ENCODE results near the gene ZNF654.

- no peak for TF ChIP-seq POLR2A (IDR thresholded peaks at IDR 0.05)
- TF ChIP-seq, protein P1, sequence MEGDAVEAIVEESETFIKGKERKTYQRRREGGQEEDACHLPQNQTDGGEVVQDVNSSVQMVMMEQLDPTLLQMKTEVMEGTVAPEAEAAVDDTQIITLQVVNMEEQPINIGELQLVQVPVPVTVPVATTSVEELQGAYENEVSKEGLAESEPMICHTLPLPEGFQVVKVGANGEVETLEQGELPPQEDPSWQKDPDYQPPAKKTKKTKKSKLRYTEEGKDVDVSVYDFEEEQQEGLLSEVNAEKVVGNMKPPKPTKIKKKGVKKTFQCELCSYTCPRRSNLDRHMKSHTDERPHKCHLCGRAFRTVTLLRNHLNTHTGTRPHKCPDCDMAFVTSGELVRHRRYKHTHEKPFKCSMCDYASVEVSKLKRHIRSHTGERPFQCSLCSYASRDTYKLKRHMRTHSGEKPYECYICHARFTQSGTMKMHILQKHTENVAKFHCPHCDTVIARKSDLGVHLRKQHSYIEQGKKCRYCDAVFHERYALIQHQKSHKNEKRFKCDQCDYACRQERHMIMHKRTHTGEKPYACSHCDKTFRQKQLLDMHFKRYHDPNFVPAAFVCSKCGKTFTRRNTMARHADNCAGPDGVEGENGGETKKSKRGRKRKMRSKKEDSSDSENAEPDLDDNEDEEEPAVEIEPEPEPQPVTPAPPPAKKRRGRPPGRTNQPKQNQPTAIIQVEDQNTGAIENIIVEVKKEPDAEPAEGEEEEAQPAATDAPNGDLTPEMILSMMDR (IDR thresholded peaks at IDR 0.05), result no peak
These were observed 26.8 kb upstream of the ZNF654 start for GRCh38 chr3:88032245-88032644.
